K562 (cell line): ENCODE data around the gene POLD4. TPM values are rescaled to one million over a fixed set of nuclear protein-coding genes. Genes with fewer than 3 reads are reported as not detected.

Experiments used
- ARNT ChIP-seq, 2 experiments: fragments of 450-650 bp; IDR thresholded peaks; 2 replicates each; pipeline ENCODE4 v1.6.1; 2016; ENCODE audit warnings: mild to moderate bottlenecking in 1 of 2
- CHD1 ChIP-seq: fragments of 200-600 bp; sonication (generic); IDR thresholded peaks from one replicate; pipeline ENCODE4 v1.6.1; 2012; ENCODE audit warnings: mild to moderate bottlenecking, moderate library complexity, low read length, inconsistent platforms
- CHD4 ChIP-seq: fragments of 200-600 bp; sonication (generic); IDR thresholded peaks from 3 replicates; pipeline ENCODE4 v1.6.1; 2012; ENCODE audit warnings: low read depth, mild to moderate bottlenecking, mixed read lengths, low read length, inconsistent platforms; ENCODE audit not compliant: insufficient read depth, insufficient replicate concordance, poor library complexity, severe bottlenecking
- EP400 ChIP-seq: fragments of 450-650 bp; IDR thresholded peaks from 2 replicates; pipeline ENCODE4 v1.6.1; 2017; ENCODE audit warnings: antibody characterized with exemption, mild to moderate bottlenecking, moderate library complexity
- HMG20A ChIP-seq: fragments of 450-650 bp; formaldehyde crosslinking; conservative IDR thresholded peaks from 2 replicates; pipeline ENCODE4 v1.4.0; 2020; ENCODE audit warnings: mild to moderate bottlenecking, mixed read lengths
- HNRNPK ChIP-seq: fragments of 200-400 bp; formaldehyde crosslinking; IDR thresholded peaks from one replicate; pipeline ENCODE4 v1.6.1; 2018; ENCODE audit warnings: mild to moderate bottlenecking, low read depth, low read length; ENCODE audit not compliant: poor library complexity, severe bottlenecking
- ID3 ChIP-seq, 2 experiments: fragments of 250-450 bp in 1 of 2; fragments of 450-650 bp in 1 of 2; sonication (Bioruptor Pico) in 1 of 2; IDR thresholded peaks; 2 replicates each; pipeline versions ENCODE4 v1.6.1 to v1.8.0; 2016 to 2021; ENCODE audit warnings: mild to moderate bottlenecking in 2 of 2, moderate library complexity in 2 of 2, missing compliant biosample characterization in 1 of 2, missing genetic modification characterization in 1 of 2
- MTA2 ChIP-seq: fragments of 450-650 bp; IDR thresholded peaks from 2 replicates; pipeline ENCODE4 v1.6.1; 2016; ENCODE audit warnings: low read depth
- MYBL2 ChIP-seq, 2 experiments: fragments of 450-650 bp in 1 of 2; sonication (generic) in 1 of 2; formaldehyde crosslinking in 1 of 2; IDR thresholded peaks; 2 replicates each; pipeline versions ENCODE4 v1.6.1 to v1.8.1; 2017 to 2022; ENCODE audit warnings: borderline replicate concordance in 1 of 2, inconsistent platforms in 1 of 2, low read depth in 1 of 2, mild to moderate bottlenecking in 1 of 2, missing genetic modification reagents in 1 of 2, moderate library complexity in 1 of 2
- PTRF ChIP-seq: fragments of 450-650 bp; IDR thresholded peaks from 2 replicates; pipeline ENCODE4 v1.6.1; 2016; ENCODE audit warnings: mild to moderate bottlenecking, missing genetic modification characterization, missing compliant biosample characterization
- RB1 ChIP-seq: fragments of 450-650 bp; IDR thresholded peaks from 2 replicates; pipeline ENCODE4 v1.6.1; 2017; ENCODE audit warnings: low read depth, mild to moderate bottlenecking
- RERE ChIP-seq: sonication (generic); formaldehyde crosslinking; IDR thresholded peaks from 2 replicates; pipeline ENCODE4 v1.8.0; 2023; ENCODE audit warnings: missing genetic modification reagents, mild to moderate bottlenecking, borderline replicate concordance
- RFX1 ChIP-seq: fragments of 450-650 bp; IDR thresholded peaks from 2 replicates; pipeline ENCODE4 v1.6.1; 2016; ENCODE audit warnings: mild to moderate bottlenecking, moderate library complexity
- RFX7 ChIP-seq: fragments of 250-450 bp; sonication (Bioruptor Pico); IDR thresholded peaks from 2 replicates; pipeline ENCODE4 v1.5.1; 2021; ENCODE audit warnings: mild to moderate bottlenecking
- SAFB2 ChIP-seq: fragments of 200-400 bp; formaldehyde crosslinking; IDR thresholded peaks from 2 replicates; pipeline ENCODE4 v1.6.1; 2018; ENCODE audit warnings: borderline replicate concordance, low read length, low read depth, moderate library complexity; ENCODE audit not compliant: severe bottlenecking
- TSHZ1 ChIP-seq: fragments of 250-450 bp; sonication (Bioruptor Pico); IDR thresholded peaks from 2 replicates; pipeline ENCODE4 v1.4.0; 2020; ENCODE audit warnings: mild to moderate bottlenecking, moderate library complexity
- ZNF232 ChIP-seq: sonication (generic); formaldehyde crosslinking; IDR thresholded peaks from 2 replicates; pipeline ENCODE4 v1.8.0; 2022; ENCODE audit warnings: mild to moderate bottlenecking, missing genetic modification reagents
- polyA plus RNA-seq, 8 experiments: library from polyadenylated mRNA; depleted of rRNA in 4 of 8; stranded (reverse) in 5 of 8; unstranded in 3 of 8; fragments of >200 nt; fragmentation: Nextera tagmentation in 2 of 8; fragmentation: Illumina TruSeq in 1 of 8; extraction: Ambion mirVana in 2 of 8; extraction: Trizol in 1 of 8; gene quantifications; 2 replicates each; pipeline versions ENCODE4 v1.2.1 to v1.2.3, GENCODE V29; 2011 to 2014; ENCODE audit warnings: inconsistent platforms in 1 of 8, missing spikeins in 1 of 8
- total RNA-seq, 7 experiments: library from RNA; depleted of rRNA in 6 of 7; stranded (reverse); fragments of >200 nt in 6 of 7; fragmentation: Illumina TruSeq in 2 of 7; extraction: Trizol in 2 of 7; gene quantifications; 2 replicates each; pipeline versions ENCODE4 v1.2.1 to v1.2.3, GENCODE V29; 2011 to 2021; ENCODE audit warnings: low replicate concordance in 1 of 7

POLD4 gene
- total and polyA plus RNA-seq, 9 of the 15 experiments (the other 6 are each of a cell fraction or from before 2014, with no cell fraction given), result 5.8 to 64.5 (median 18.3) TPM

- no peak for TF ChIP-seq MYBL2 (IDR thresholded peaks at IDR 0.05; ENCODE audit: low read depth)
- TF ChIP-seq MYBL2 (CRISPR knock-in tag; IDR thresholded peaks at IDR 0.05; ENCODE audit: borderline replicate concordance), result no peak
- no peak for TF ChIP-seq ID3 (CRISPR knock-in tag; IDR thresholded peaks at IDR 0.05)
- TF ChIP-seq ID3 (tag; IDR thresholded peaks at IDR 0.05), result 0 out of 2 replicates have a peak, but pooled peaks have one; percentile 23
- TF ChIP-seq HMG20A (CRISPR knock-in tag), result no peak
- no peak for TF ChIP-seq SAFB2
- no peak for TF ChIP-seq RFX7 (CRISPR knock-in tag)
- peak; percentile 97 for TF ChIP-seq MTA2
- TF ChIP-seq ZNF232 (CRISPR knock-in tag), result no peak
- no peak for TF ChIP-seq RERE
- TF ChIP-seq CHD1, result no peak
- peak in 1 of 2 experiments; percentile 72; a peak in 2 of 4 replicates for TF ChIP-seq ARNT (IDR thresholded peaks at IDR 0.05)
- no peak for TF ChIP-seq RB1
- TF ChIP-seq TSHZ1 (CRISPR knock-in tag), result 0 out of 2 replicates have a peak, but pooled peaks have one; percentile 64
- TF ChIP-seq RFX1, result no peak
- no peak for TF ChIP-seq PTRF (tag)
- no peak for TF ChIP-seq EP400
- no peak for TF ChIP-seq CHD4
- TF ChIP-seq HNRNPK, result no peak
Observed at GRCh38 chr11:67347964-67348749, 5.2 kb downstream of the POLD4 start (continued).
